HG03575 (cell line): Measurements from ENCODE around the gene OBSCN.

Experiments
- ATAC-seq: cut with Tn5 transposase; IDR thresholded peaks from one replicate; pipeline ENCODE4 v1.9.1; 2021; ENCODE audit not compliant: unreplicated experiment, insufficient number of reproducible peaks, low FRiP score; ENCODE audit errors: extremely low read depth

The OBSCN gene

DNA sequence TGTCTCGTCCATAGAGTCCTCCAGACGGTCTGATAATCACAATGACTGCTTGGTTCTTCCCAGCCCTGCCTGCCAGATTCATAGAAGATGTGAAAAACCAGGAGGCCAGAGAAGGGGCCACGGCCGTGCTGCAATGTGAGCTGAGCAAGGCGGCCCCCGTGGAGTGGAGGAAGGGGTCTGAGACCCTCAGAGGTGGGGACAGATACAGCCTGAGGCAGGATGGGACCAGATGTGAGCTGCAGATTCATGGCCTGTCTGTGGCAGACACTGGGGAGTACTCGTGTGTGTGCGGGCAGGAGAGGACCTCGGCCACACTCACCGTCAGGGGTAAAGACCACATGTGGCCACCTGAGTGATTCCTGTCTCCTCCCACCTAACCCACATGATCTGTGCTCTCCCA is 86.9 kb downstream of the OBSCN start:
- ATAC-seq: no peak

DNA sequence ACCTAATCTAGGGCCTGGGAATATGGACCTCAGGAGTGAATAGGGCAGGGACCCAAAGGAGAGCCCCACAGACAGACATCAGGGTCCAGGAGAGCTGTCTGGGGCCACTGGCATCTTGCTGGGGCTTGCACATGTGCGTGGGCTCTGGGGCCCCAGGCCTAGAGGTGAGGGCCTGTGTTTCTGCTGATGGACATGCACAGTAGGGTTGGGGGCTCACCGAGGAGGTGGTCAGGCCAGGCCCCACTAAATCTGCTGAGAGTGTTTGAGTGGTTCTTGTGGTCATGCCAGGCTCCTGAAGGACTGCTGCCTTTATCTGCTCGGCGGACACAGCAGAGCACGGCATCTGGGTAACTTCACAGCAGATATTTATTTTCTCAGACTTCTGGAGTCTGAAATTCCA is 87.4 kb downstream of the OBSCN start:
- ATAC-seq: no peak

DNA sequence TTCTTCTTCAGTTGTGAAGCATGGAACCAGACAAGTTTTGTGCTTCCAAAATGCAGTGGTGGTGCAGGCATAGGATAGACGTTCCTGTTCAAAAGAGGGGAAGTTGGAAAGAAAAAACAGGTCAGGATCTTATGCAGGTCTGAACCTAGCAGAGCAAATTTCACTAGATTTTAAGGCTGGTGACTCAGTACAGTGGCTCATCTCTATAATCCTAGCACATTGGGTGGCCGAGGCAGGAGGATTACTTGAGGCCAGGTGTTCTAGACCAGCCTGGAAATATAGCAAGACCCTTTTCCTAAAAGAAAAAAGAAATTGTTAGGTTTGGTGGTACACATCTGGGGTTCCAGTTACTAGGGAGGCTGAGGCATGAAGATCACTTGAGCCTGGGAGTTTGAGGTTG is 88.1 kb downstream of the OBSCN start:
- ATAC-seq: no peak

DNA sequence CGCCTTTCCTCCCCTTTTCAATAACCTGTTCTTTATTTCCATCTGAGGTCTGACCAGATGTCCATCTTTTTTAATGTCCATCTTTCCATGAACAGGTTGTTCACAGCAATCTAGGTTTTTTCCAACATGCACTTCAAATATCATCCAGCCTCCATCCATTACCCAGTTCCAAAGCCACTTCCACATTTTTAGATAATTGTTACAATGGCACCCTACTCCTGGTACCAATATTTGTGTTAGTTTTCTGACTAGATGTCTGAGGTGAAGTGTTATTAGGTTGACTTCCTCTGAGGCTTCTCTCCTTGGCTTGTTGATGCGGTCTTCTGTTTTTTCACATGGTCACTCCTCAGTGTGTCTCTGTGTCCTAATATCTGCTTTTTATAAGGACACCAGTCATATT is 89.4 kb downstream of the OBSCN start:
- no peak for ATAC-seq

DNA sequence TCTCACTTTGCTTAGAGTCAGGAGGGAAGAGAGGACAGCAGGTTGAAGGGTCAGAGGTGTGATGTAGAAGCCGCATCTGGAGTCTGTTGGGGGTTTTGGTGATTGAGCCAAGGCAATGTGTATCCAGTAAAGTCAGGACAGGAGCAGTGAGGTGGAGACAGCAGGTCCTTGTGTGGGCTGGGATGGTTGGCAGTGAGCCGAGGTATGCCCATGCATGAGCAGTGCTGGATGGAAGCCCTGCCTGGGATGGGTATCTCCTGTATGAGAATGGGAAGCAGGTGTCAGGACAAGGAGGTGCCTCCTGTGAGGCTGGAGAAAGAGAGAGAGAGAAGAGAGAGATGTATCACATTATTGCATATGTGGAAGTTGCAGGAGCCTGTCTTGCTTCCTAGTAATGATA is 90.0 kb downstream of the OBSCN start:
- no peak for ATAC-seq

DNA sequence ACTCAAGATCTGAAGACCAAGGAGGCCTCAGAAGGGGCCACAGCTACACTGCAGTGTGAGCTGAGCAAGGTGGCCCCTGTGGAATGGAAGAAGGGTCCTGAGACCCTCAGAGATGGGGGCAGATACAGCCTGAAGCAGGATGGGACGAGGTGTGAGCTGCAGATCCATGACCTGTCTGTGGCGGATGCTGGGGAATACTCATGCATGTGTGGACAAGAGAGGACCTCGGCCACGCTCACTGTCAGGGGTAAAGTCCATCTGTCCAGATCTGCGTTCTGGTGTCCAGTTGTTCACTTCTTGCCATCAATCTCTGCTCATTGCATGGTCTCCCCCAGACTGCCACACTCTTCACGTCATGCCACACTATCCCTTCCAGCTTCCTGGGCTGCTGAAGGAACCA is 90.6 kb downstream of the OBSCN start:
- no peak for ATAC-seq

DNA sequence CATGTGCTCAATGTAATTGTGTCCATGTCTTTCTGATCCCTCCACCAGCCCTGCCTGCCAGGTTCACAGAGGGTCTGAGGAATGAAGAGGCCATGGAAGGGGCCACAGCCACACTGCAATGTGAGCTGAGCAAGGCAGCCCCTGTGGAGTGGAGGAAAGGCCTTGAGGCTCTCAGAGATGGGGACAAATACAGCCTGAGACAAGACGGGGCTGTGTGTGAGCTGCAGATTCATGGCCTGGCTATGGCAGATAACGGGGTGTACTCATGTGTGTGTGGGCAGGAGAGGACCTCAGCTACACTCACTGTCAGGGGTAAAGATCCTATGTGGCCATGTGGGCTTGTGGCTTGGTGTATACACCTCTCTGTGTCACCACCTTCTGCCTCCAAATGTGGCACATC is 91.4 kb downstream of the OBSCN start:
- no peak for ATAC-seq

DNA sequence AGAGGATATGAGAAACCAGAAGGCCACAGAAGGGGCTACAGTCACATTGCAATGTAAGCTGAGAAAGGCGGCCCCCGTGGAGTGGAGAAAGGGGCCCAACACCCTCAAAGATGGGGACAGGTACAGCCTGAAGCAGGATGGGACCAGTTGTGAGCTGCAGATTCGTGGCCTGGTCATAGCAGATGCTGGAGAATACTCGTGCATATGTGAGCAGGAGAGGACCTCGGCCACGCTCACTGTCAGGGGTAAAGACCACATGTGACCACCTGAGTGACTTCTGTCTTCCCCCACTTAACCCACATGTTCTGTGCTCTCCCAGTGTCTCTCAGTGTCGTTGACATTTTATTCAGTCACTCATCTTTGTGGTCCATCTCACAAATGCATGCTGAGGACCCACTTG is 92.1 kb downstream of the OBSCN start:
- ATAC-seq: no peak

DNA sequence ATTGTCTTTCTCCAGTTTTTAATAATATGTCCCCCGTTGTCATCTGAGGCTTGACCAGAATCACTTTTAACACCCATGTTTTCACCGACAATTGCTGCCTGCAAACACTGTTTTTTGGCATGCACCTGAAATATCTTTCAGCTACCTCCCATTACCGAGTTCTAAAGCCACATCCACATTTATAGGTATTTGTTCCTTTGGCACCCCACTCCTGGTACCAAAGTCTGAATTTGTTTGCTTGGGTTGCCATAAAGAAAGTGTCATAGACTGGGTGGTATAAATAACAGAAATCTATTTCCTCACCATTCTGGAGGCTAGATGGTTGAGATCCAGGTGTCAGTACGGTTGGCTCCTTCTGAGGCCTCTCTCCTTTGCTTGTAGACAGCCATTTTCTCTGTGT is 94.2 kb downstream of the OBSCN start:
- no peak for ATAC-seq

DNA sequence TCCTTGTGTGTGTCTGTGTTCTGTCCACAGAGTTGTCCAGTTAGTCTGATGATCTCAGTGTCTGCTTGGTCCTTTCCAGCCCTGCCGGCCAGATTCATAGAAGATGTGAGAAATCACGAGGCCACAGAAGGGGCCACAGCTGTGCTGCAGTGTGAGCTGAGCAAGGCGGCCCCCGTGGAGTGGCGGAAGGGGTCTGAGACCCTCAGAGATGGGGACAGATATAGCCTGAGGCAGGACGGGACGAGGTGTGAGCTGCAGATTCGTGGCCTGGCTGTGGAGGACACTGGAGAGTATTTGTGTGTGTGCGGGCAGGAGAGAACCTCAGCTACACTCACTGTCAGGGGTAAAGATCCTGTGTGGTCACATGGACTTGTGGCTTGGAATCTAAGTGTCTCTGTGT is 95.8 kb downstream of the OBSCN start:
- no peak for ATAC-seq

DNA sequence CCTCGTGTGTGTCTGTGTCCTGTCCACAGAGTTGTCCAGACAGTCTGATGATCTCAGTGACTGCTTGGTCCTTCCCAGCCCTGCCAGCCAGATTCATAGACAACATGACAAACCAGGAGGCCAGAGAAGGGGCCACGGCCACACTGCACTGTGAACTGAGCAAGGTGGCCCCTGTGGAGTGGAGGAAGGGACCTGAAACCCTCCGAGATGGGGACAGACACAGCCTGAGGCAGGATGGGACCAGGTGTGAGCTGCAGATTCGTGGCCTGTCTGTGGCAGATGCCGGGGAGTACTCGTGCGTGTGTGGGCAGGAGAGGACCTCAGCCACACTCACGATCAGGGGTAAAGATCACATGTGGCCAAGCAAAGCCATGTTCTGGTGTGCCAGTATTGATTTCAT is 96.4 kb downstream of the OBSCN start:
- no peak for ATAC-seq

DNA sequence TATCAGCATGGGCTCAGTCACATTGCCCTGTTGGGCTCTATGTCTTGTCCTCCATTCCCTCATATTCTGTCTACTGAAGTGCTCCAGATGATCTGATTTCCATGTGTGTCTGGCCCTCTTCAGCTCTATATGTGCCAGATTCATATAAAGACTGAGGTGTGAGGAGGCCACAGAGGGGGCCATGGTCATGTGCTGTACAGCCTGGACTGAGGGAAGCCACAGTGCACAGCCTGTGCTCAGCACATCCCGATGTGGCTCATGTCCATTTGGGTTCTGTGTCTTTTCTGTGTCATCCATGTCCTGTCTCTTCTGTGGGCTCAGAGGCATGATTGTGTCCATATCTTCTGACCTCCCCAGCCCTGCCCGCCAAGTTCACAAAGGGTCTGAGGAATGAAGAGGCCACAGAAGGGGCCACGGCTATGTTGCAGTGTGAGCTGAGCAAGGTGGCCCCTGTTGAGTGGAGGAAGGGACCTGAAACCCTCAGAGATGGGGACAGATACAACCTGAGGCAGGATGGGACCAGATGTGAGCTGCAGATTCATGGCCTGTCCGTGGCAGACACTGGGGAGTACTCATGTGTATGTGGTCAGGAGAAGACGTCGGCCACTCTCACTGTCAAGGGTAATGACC is 97.0 kb downstream of the OBSCN start:
- no peak for ATAC-seq

DNA sequence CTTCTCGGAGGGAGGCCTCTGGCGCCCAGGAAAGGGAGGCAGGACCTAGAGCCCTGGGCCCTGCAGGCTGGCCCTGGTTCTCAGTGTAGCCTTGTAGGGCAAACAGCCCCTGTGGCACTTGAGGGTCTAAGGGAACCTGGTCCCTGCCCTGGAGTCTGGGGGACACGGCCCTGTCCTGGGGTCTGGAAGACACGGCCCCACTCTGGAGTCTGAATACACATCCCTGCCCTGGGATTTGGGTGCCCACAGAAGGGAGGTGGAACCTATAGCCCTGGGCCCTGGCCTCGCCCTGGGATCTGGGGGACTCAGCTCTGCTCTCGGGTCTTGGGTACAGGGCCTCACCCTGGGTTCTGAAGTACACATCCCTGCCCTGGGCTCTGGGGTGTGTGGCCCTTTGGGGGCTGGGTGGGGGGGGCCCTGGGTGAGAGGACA is 97.9 kb downstream of the OBSCN start:
- no peak for ATAC-seq

DNA sequence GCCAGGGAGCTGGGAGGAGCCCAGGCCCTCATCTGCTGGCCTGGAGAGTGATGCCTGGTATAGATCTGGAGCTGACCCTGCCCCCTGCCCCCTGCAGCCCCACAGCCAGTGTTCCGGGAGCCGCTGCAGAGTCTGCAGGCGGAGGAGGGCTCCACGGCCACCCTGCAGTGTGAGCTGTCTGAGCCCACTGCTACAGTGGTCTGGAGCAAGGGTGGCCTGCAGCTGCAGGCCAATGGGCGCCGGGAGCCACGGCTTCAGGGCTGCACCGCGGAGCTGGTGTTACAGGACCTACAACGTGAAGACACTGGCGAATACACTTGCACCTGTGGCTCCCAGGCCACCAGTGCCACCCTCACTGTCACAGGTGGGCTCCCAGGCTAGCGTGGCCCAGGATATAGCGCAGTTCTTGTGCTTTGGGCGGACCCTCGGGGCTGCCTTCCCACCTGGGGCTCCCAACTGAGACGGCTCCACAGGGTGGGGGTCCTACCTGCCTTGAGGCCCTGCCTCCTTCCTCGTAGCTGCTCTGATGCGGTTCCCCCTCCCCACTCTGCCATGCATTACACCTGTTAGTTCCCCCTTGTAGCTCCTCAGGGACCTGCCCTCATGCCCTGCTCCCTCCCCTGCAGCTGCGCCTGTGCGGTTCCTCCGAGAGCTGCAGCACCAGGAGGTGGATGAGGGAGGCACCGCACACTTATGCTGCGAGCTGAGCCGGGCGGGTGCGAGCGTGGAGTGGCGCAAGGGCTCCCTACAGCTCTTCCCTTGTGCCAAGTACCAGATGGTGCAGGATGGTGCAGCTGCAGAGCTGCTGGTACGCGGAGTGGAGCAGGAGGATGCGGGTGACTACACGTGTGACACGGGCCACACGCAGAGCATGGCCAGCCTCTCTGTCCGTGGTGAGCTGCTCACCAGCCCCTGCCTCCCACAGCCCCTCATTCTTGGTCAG is 98.7 kb downstream of the OBSCN start:
- ATAC-seq: no peak

DNA sequence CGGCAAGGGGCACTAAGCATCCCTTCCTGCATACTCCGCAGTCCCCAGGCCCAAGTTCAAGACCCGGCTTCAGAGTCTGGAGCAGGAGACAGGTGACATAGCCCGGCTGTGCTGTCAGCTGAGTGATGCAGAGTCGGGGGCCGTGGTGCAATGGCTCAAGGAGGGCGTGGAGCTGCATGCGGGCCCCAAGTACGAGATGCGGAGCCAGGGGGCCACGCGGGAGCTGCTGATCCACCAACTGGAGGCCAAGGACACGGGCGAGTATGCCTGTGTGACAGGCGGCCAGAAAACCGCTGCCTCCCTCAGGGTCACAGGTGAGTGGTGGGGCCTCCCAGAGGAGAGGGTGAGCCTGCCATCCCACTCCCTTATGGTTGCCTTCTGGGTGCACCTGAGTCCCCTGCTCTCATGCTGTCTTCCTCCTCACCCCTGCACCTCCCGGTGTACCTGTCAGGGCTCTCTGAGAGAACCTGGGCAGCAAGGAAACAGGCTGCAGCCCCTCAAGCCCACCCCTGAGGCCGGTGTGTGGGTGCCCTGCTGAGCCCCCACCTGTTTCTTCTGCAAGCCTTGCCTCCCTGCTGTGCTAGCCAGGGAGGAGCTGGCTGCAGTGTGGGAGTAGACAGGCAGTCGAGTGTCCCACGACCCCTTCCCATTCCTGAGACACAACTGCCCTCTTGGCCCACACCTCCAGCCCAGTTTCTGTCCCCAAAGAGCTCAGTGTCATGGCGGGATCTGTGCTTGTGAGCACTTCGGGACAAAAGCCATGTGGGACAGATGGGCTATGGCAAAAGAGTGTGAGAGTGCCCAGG is 99.6 kb downstream of the OBSCN start:
- no peak for ATAC-seq

DNA sequence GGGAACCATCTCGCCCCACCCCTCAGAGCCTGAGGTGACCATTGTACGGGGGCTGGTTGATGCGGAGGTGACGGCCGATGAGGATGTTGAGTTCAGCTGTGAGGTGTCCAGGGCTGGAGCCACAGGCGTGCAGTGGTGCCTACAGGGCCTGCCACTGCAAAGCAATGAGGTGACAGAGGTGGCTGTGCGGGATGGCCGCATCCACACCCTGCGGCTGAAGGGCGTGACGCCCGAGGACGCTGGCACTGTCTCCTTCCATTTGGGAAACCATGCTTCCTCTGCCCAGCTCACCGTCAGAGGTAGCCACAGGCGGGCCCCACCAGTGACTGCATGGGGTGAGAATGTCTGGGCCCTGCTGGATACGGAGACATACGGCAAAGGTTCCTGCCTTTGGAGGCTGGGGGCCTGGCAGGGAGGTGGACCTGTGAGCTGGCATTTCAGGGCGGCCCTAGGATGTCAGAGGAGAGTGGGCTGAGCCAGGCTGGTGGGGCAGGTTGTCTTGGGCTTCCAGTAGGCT is 100.3 kb downstream of the OBSCN start:
- ATAC-seq: no peak

DNA sequence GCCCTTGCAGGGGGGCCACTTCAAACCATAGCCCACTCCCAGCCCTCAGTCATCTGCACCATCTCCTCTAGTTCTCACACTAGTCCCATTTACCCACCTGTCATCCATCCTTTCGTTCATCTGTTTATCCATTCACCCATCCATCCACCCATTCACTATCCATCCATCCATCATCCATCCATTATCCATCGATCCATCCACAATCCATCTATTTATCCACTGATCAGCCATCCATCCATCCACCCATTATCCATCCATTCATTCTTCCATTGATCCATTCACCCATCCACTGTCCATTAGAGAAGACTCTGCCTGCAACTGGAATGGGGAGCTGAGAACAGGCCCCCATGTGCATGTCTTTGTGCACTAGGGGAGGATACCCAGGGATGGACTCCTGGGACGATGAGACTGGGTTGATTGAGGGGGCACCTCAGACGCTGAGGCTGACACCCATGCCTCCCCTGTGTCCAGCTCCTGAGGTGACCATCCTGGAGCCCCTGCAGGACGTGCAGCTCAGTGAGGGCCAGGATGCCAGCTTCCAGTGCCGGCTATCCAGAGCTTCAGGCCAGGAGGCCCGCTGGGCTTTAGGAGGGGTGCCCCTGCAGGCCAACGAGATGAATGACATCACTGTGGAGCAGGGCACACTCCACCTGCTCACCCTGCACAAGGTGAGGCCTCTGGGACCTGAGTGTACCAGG is 100.9 kb downstream of the OBSCN start:
- ATAC-seq: no peak

DNA sequence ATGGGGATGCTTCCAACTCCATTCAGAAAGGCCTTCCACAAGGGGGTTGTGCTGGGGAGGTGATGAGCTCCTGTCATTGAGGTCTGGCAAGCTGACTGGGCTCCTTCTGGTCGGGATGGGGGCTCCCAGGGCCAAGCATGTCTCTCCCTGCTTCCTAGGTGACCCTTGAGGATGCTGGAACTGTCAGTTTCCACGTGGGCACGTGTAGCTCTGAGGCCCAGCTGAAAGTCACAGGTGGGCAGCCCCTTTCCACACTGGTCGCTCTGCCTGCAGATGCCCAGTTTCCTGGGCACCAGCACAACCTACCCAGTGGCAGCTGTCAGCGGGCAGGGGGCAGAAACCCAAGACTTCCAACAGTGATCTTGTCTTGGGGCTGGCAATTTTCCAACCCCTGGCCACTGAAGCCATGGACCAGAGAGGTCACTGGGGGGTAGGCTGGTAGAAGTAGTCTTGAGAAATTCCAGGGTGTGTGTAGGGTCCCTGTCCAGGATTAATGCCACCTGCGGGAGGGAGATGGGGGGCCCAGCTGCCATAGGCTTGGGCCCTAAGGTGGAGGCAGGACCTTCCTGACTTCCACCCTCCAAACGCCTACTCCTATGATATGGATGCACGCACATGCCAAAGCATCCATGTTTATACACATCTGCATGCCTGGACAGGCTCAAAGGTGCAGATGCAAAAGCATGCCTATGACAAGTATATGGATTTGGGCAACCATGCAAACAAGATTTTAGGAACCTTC is 101.7 kb downstream of the OBSCN start:
- no peak for ATAC-seq
